Anterior cingulate cortex (tissue), 58 donors: ENCODE data around the gene CDH4.

Experiments used
- DNase-seq, 58 donors: peaks; one replicate each; lab custom pipeline; 2025; lab: John Stamatoyannopoulos, UW

The CDH4 gene

GRCh38 chr20:61561111-61561830, 309.2 kb downstream of the CDH4 start:
- no peak for DNase-seq

DNA sequence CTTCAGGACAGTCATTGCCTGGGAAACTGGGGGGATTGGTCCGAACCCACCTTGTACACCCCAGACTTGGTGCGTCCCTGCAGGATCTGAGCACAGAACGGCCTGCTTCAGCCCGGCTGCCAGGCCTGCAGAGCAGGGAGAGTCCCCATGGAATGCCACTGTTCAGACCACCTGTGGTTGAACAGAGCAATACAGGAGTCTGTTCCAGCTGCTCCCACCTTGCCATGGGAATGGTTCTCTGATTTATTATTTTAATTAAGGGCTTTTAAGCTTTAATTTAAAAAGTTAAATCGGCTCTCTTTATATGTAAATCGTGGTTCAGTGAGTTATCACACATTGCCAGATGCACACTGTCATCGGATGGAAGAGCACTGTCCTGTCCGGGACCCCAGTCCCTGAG, 310.4 kb downstream of the CDH4 start:
- no peak for DNase-seq

DNA sequence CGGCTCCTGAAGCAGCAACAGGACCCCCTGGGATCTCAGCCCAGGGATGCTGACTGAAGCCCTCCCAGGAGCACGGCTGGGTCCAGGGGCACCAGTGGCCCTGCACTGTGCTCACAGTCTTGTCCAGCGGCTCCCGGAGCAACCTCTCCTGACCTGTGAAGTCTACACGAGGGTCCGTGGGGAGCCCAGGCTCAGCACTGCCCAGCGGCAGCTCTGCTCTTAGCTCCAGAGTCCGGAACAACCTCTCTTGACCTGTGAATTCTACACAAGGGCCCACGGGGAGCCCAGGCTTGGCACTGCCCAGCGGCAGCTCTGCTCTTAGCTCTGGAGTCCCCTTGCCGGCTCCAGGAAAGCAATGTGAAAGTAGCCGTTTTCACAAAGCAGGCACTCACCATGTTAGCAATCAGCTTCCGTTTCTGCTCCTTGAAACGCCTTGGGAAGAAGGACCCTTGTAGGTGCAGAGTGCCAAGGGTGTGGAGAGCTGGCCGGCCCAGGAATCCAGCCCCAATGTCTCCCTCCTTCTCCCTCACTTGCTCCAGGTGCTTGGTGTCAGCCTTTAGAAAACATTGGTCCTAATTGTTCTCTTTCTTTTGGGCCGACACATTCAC, 310.9 kb downstream of the CDH4 start:
- peak in 3 of 58 donors; percentile 2 to 10 (median 3) for DNase-seq

DNA sequence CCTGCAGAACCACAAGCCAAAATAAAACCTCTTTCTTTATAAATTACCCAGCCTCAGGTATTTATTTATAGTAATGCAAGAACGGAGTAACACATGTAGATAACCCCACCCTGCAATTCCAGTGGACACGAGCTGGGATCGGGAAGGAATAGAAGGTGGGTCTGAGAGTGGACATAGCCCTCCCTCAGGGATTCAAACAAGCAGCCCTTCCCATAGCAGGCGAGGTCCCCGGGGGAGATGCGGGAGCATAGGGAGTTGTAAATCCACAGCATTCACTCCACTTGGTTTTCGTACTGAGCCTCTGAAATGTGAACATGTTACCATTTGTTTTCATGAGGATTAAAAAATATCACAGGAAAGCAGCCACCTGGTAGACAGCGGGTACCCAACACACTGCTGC, 312.6 kb downstream of the CDH4 start:
- no peak for DNase-seq

DNA sequence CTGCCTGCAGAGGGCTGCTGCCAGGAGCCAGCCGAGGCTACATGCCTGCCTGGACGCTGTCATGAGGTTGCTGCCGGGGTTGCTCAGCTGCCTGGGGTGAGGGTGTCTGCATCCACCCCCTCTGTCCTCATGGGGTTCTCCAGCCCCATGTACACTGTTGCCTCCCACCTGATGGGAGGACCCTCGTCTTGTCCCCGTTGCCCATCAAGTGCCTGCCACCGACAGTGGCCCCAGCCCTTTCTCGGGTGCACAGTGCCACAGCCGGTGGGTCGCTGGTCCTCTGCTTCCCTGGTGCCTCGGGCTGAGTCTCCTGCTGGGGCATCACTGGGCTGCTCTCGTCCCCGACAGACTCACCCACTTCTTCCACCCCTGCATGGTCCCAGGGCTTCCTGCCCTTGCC, 313.7 kb downstream of the CDH4 start:
- no peak for DNase-seq

DNA sequence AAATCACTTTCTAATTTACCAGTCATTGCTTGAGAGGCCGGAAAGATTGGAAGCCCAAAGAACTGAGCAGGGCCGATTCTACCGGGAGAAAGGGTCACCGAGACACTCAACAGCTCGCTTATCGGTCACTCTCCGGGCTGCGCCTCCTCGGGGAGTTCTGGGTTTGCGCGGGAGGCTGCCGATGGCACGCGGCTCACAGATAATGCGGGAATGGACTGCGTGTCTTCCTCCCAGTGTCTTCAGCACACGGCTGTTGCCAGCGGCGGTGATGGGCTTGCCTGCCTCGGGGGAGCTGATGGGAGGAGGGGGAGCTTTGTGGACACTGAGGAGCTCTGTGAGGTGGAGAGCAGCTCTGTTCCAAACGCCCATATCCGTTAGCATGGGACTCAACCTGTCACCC, 314.6 kb downstream of the CDH4 start:
- DNase-seq, result no peak

GRCh38 chr20:61567204-61567603, 315.1 kb downstream of the CDH4 start:
- no peak for DNase-seq

- peak in 4 of 58 donors; percentile 0 to 20 (median 11) for DNase-seq
Observed at GRCh38 chr20:61569825-61570224, 317.8 kb downstream of the CDH4 start.

DNA sequence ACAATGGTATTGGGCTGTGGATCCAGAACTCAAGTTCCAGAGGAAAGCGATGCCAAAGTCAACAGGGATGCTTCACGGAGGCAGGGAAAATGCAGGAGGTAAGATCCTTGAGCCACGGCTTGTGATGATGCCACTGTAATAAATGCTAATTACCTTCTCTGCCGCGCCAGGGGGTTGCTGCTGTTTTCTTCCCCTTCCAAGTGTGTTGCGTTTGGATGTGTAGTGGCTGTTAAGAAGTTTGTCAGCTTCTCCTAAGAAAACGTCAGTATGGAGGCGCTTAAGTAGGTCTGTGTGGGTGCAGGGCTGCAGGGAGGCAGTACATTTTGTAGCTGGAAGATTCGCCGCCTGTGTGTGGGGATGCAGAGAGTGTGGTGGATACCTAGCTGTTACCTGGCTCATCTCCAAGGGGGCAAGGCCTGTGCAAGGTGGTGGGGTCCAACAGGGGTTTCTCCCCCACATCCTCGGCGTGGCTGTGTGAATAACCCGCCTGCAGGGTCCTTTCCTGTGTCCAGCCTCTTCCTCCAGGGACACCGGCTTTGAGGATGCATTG, 318.7 kb downstream of the CDH4 start:
- DNase-seq, result no peak

DNA sequence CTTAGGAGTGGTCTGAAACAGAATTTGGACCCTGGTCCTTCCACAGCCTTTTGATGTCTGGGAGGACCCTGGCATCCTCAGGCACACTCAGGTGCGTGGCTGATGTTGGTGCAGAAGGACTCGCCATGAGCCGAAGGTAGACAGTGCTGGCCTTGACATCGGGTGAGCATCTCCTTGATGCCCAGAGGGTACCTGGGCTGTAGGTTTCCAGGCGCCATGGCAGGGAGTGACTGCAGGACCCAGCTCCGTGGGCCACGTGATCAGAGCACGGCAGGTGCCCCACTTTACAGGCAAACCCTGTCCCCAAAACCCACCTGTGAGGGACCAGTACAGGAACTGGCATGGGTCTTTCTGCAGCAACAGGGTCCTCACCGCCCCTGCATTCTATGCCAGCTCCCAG, 319.2 kb downstream of the CDH4 start:
- no peak for DNase-seq

- no peak for DNase-seq
Observed at GRCh38 chr20:61571916-61572711, 320.1 kb downstream of the CDH4 start.

GRCh38 chr20:61572789-61573188, 320.7 kb downstream of the CDH4 start:
- DNase-seq, result no peak

- no peak for DNase-seq
Observed at GRCh38 chr20:61573415-61574305, 321.6 kb downstream of the CDH4 start.

DNA sequence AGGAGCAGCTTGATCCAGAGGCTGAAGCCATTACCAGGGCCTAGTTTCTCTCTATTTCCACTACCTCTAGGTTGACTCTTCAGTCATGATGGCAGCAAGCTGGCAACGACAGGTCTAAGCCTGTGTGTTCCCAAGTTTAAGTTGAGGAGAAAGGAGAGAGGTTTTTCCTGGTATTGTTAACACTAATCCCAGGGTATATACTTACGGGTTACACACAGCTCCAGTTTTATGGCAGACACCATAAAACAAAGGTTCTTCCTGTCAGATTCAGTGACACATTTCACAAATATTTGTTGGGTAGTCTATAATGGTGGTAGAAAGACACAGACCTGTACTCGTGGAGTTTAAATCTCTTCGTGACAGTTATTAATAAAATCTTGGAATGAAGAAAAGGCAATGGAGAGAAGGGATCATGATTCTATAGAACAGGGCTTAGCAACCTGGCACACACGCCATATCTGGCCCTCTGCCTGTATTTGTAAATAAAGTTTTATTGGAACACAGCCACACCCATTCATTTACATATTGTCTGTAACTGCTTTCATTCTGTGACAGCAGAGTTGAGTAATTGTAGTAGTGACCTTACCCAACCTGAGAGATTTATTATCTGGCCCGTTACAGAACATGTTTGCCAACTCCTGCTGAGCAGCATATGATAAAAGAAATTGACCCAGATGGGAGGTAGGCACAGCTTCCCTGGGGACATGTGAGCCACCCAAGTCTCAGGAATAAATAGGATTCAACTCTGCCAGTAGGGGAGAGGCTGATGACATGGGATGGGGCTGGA, 323.3 kb downstream of the CDH4 start:
- DNase-seq, result no peak

DNA sequence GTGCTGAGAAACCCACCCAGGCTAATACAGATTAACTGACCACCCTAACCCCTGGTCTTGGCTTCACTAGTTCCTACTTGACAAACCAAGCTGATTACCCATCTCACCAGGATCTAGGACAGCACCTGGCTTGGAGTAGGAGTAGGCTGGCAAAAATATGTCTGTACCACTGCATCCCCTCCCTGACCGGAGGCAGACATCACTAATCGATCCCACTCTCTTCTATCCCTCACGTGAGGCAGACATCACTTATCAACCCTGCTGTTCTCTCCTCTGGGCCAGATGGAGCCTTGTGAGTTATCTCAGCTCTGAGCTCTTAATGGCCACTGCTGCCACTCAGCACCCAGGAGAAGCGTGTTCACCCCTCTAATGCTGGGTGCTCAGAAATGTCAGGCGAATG, 324.3 kb downstream of the CDH4 start:
- DNase-seq, result no peak

- DNase-seq, result no peak
Observed at GRCh38 chr20:61577065-61577464, 325.0 kb downstream of the CDH4 start.

- no peak for DNase-seq
Observed at GRCh38 chr20:61579908-61580307, 327.8 kb downstream of the CDH4 start.

- DNase-seq, result no peak
Observed at GRCh38 chr20:61580958-61581824, 329.1 kb downstream of the CDH4 start.

DNA sequence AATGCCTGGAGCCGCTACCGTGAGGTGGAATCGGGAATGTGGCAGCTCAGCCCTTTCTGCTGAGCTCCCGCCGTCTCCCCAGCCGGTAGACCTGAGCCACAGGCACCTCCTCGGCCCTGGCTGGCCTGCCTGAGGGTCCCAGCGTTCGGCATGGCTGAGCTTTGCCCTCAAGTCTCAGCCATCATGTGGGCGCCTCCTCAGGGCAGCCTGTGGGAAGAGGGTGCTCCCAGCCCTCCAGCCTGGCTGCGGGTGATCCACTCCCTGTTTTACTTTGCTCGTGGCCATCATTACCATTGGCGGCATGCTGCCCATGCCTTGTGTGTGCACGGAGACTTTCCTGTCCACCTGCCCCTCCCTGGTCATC, 329.7 kb downstream of the CDH4 start:
- no peak for DNase-seq
